Thoracic aorta (tissue), 2 donors: Measurements from ENCODE around the gene SLC39A2. TPM values are rescaled to one million over a fixed set of nuclear protein-coding genes. Genes with fewer than 3 reads are reported as not detected.

Experiments used
- ATAC-seq: fragments of 150-250 bp; one replicate; pipeline ENCODE4 v1.8.0; 2017; ENCODE audit warnings: low read depth; ENCODE audit not compliant: insufficient number of reproducible peaks, low FRiP score
- DNase-seq: peaks from one replicate; pipeline ENCODE4 v3.0.0-alpha.2; 2020; ENCODE audit warnings: low spot score
- H3K27ac ChIP-seq, 2 donors: fragments of 200-600 bp; sonication (generic); 1 replicate in 1 of 2; 2 replicates in 1 of 2; pipeline ENCODE4 v1.5.1; 2016; ENCODE audit warnings: mild to moderate bottlenecking in 2 of 2, moderate library complexity in 2 of 2
- H3K27me3 ChIP-seq: fragments of 200-600 bp; sonication (generic); replicated peaks from 2 replicates; pipeline ENCODE4 v1.6.0; 2016; ENCODE audit warnings: mild to moderate bottlenecking; ENCODE audit not compliant: insufficient read depth
- H3K36me3 ChIP-seq: fragments of 200-600 bp; sonication (generic); one replicate; pipeline ENCODE4 v1.5.1; 2016
- H3K4me1 ChIP-seq, 2 donors: fragments of 200-600 bp; sonication (generic); 1 replicate in 1 of 2; 2 replicates in 1 of 2; pipeline versions ENCODE4 v1.5.1 to v1.6.0; 2016; ENCODE audit warnings: low read depth in 2 of 2, mild to moderate bottlenecking in 1 of 2; ENCODE audit not compliant: control insufficient read depth in 1 of 2
- H3K4me3 ChIP-seq: fragments of 200-600 bp; sonication (generic); 2 replicates; pipeline ENCODE4 v1.5.1; 2016; ENCODE audit warnings: mild to moderate bottlenecking
- H3K9me3 ChIP-seq: fragments of 200-600 bp; sonication (generic); 2 replicates; pipeline ENCODE4 v1.5.1; 2016
- total RNA-seq, 2 donors: library from RNA; depleted of rRNA; stranded (reverse); fragments of >200 nt; gene quantifications; one replicate each; pipeline versions ENCODE4 v1.1.0 to v1.2.3, GENCODE V29; 2016
- TF ChIP-seq, protein P1 (sequence below): fragments of 200-600 bp; sonication (generic); IDR thresholded peaks from one replicate; pipeline ENCODE4 v1.5.1; 2019; ENCODE audit warnings: antibody characterized with exemption

The SLC39A2 gene
- total RNA-seq, 2 donors from 2014 or later = not detected

GRCh38 chr14:21018286-21018685 lies 19.2 kb downstream of the SLC39A2 start:
- Histone ChIP-seq H3K9me3 (no peaks in the 10 kb centered on the region), H3K36me3 (peaks cover 39% of the 10 kb centered on the region), H3K4me3 (no peak overlapping the region), H3K27me3 (no peaks in the 10 kb centered on the region), H3K4me1 (peaks cover 0 to 11% of the 10 kb centered on the region in 2 donors), H3K27ac (no peak overlapping the region)
- TF ChIP-seq, protein P1, sequence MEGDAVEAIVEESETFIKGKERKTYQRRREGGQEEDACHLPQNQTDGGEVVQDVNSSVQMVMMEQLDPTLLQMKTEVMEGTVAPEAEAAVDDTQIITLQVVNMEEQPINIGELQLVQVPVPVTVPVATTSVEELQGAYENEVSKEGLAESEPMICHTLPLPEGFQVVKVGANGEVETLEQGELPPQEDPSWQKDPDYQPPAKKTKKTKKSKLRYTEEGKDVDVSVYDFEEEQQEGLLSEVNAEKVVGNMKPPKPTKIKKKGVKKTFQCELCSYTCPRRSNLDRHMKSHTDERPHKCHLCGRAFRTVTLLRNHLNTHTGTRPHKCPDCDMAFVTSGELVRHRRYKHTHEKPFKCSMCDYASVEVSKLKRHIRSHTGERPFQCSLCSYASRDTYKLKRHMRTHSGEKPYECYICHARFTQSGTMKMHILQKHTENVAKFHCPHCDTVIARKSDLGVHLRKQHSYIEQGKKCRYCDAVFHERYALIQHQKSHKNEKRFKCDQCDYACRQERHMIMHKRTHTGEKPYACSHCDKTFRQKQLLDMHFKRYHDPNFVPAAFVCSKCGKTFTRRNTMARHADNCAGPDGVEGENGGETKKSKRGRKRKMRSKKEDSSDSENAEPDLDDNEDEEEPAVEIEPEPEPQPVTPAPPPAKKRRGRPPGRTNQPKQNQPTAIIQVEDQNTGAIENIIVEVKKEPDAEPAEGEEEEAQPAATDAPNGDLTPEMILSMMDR = no peak
- DNase-seq (no peak), ATAC-seq (no peak)

GRCh38 chr14:21018781-21019180 lies 19.7 kb downstream of the SLC39A2 start:
- ATAC-seq (no peak), DNase-seq (no peak)
- TF ChIP-seq, protein P1 = no peak
- H3K36me3 ChIP-seq = peaks cover 39% of the 10 kb centered on the region
- peaks cover 0 to 16% of the 10 kb centered on the region in 2 donors for H3K4me1 ChIP-seq
- H3K9me3 ChIP-seq = no peaks in the 10 kb centered on the region
- H3K27ac ChIP-seq = no peak overlapping the region
- no peaks in the 10 kb centered on the region for H3K27me3 ChIP-seq
- H3K4me3 ChIP-seq = no peak overlapping the region

GRCh38 chr14:21019366-21019765 lies 20.3 kb downstream of the SLC39A2 start:
- H3K27me3 ChIP-seq = no peaks in the 10 kb centered on the region
- TF ChIP-seq, protein P1 = no peak
- H3K9me3 ChIP-seq = no peaks in the 10 kb centered on the region
- H3K4me1 ChIP-seq = peaks cover 0 to 22% of the 10 kb centered on the region in 2 donors
- peaks cover 39% of the 10 kb centered on the region for H3K36me3 ChIP-seq
- no peak overlapping the region for H3K27ac ChIP-seq
- no peak overlapping the region for H3K4me3 ChIP-seq
- ATAC-seq = no peak
- DNase-seq = no peak

DNA sequence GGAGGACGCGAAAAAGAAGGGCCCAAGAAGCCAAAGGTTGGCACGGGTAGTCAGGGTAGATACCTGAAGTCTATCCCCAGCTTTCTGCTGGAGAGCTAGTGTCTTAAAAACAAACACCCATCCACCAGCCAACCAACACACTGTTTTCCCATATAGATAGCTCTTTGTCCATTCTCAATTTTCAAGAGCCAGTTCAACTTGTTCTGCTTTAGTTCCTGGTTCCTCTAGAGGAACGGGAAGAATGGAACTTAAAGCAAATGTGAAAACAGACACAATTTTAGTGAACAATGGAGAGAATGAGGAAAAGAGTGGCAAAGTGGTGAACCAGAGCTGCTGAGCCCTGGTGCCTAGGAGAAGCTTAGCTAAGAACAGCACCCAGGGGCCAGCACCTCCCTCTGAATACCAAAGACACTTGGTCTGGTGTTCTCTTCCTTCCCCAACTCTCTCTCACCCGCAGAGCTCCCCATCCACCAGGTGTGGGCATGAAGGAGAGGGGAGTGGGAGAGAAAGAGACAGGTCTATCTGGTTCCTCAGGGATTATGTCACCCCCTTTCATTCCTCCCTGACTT lies 22.0 kb downstream of the SLC39A2 start:
- no peaks in the 10 kb centered on the region for H3K27me3 ChIP-seq
- DNase-seq (no peak), ATAC-seq (no peak)
- no peaks in the 10 kb centered on the region for H3K9me3 ChIP-seq
- no peak overlapping the region for H3K27ac ChIP-seq
- no peak overlapping the region for H3K4me3 ChIP-seq
- TF ChIP-seq, protein P1 = no peak
- peaks cover 3 to 28% of the 10 kb centered on the region in 2 donors for H3K4me1 ChIP-seq
- peaks cover 39% of the 10 kb centered on the region for H3K36me3 ChIP-seq

DNA sequence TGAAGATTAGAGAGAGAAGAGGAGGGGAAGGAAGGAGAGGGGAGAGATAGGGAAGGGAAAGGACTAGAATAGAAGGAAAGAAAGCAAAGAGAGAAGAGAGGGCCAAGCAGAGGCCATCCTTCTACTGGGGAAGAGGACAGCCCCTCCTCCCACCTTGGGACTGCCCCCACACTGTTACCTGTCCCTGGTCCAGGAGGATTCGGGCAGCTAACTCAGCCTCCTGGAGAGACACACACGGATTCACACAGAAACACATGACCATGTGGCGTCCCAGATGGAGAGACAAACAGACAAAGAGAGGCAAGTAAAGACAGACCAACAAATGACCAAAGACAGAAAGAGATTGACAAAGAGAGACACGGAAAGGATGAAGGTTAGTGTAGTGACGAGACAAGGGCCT lies 23.6 kb downstream of the SLC39A2 start:
- TF ChIP-seq, protein P1 = no peak
- Histone ChIP-seq H3K4me3 (no peak overlapping the region), H3K27ac (peak overlapping the region in 1 of 2 donors; percentile 94), H3K36me3 (peaks cover 33% of the 10 kb centered on the region), H3K27me3 (no peaks in the 10 kb centered on the region), H3K4me1 (peaks cover 11 to 39% of the 10 kb centered on the region in 2 donors), H3K9me3 (no peaks in the 10 kb centered on the region)
- ATAC-seq (no peak), DNase-seq (no peak)
